C4-2B (cell line): Measurements from ENCODE around the gene GRIN2B.

ENCODE experiments used
- H3K27ac ChIP-seq: fragments of 450-650 bp; 2 replicates; pipeline ENCODE4 v1.5.1; 2017
- CTCF ChIP-seq: fragments of 450-650 bp; conservative IDR thresholded peaks from 2 replicates; pipeline ENCODE4 v1.5.1; 2017; ENCODE audit warnings: mild to moderate bottlenecking
- ZFX ChIP-seq: fragments of 450-650 bp; IDR thresholded peaks from 2 replicates; pipeline ENCODE4 v1.6.1; 2017

Gene GRIN2B

GRCh38 chr12:13981296-13981962 is at the start of gene GRIN2B:
GRIN2B (minus strand) TSS chr12:13981602; CDS start chr12:13866208, 115,394 bp downstream.
- no peak within 1 kb of the TSS for H3K27ac ChIP-seq
- TF ChIP-seq CTCF = no peak
- TF ChIP-seq ZFX = no peak

DNA sequence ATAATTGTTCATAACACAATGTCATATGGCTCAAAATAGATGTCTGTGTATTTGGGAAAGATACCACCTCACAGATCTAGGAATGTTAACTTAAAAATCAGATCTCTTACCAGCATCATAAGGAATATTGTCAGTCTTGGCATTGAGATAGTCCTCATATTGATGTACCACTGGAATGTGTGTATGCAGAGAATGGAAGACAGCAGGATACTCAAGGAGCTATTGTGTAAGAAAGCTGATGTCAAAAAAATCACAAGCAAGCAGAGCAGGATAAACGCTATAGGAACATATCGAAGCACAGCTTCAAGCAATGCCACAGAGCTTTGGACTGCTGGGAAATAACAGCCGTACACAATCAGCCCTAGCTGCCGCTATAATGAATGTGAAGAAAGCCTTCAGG is 45.1 kb upstream of the GRIN2B start:
- TF ChIP-seq ZFX (no peak), CTCF (no peak)
- no peak overlapping the region for H3K27ac ChIP-seq

- no peak overlapping the region for H3K27ac ChIP-seq
- TF ChIP-seq ZFX (no peak), CTCF (no peak)
These were observed 43.2 kb upstream of the GRIN2B start for GRCh38 chr12:14024591-14024990.

DNA sequence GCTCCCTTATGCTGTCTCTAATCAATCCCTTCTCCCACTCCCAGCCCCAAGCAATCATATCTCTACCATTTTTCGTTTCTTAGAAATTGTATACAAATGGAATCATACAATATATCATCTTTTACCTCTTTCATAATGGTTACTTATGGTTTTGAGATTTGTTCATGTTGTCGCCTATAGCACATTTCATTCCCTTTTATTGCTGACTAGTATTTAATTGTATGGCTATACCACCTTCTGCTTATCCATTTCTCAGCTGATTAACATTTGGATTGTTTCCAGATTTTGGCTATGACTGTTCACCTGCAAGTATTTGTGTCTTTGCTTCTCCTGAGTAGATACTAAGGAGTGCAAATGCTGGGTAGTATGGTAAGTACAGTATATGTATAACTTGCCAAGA is 36.7 kb upstream of the GRIN2B start:
- no peak for TF ChIP-seq CTCF
- no peak for TF ChIP-seq ZFX
- H3K27ac ChIP-seq = no peak overlapping the region

- H3K27ac ChIP-seq = no peak overlapping the region
- no peak for TF ChIP-seq ZFX
- TF ChIP-seq CTCF = no peak
These were observed 29.6 kb upstream of the GRIN2B start for GRCh38 chr12:14010989-14011388.

DNA sequence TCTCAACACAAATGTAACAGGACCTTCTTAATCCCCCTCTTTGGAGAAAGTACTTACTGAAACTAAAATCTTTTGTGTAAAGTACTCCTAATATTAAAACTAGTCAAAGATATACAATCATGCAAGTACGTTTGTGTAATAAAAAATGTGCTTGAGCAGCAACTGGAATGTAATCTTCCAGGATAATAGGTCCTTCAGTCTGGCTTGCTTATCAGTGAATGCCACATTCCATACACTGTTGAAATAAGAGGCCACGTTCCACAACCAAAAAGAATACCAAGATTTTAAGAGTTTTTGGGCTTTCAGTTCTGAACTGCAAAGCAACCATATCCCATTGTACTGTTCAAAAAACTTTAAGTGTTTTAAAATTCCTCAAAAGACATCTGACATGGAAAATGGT is 26.2 kb upstream of the GRIN2B start:
- TF ChIP-seq ZFX = no peak
- no peak for TF ChIP-seq CTCF

GRCh38 chr12:13992585-13992984 is 11.2 kb upstream of the GRIN2B start:
- H3K27ac ChIP-seq = no peak overlapping the region
- TF ChIP-seq CTCF (no peak), ZFX (no peak)

More for the DNA sequence above, 26.2 kb upstream of the GRIN2B start:
- H3K27ac ChIP-seq = no peak overlapping the region
